Hepatocyte (in vitro differentiated cells): ENCODE results near the gene MED13L. TPM values are rescaled to one million over a fixed set of nuclear protein-coding genes. Genes with fewer than 3 reads are reported as not detected.

Experiments
- DNase-seq: peaks from one replicate; pipeline ENCODE4 v3.0.0-alpha.2; 2016; ENCODE audit warnings: low spot score
- H2AFZ ChIP-seq: fragments of 200-600 bp; sonication (generic); 2 replicates; pipeline ENCODE4 v1.6.0; 2016; ENCODE audit warnings: antibody characterized with exemption, mild to moderate bottlenecking
- H3K27ac ChIP-seq: fragments of 200-600 bp; sonication (generic); 2 replicates; pipeline ENCODE4 v1.5.1; 2016; ENCODE audit warnings: mild to moderate bottlenecking
- H3K27me3 ChIP-seq: fragments of 200-600 bp; sonication (generic); 2 replicates; pipeline ENCODE4 v1.6.1; 2016
- H3K36me3 ChIP-seq: fragments of 200-600 bp; sonication (generic); replicated peaks from 2 replicates; pipeline ENCODE4 v1.5.1; 2016; ENCODE audit warnings: low read depth; ENCODE audit not compliant: insufficient read depth
- H3K4me1 ChIP-seq: fragments of 200-600 bp; sonication (generic); 2 replicates; pipeline ENCODE4 v1.5.1; 2016; ENCODE audit warnings: mild to moderate bottlenecking, moderate library complexity; ENCODE audit not compliant: insufficient read depth
- H3K4me2 ChIP-seq: fragments of 200-600 bp; sonication (generic); 2 replicates; pipeline ENCODE4 v1.6.0; 2016
- H3K4me3 ChIP-seq: fragments of 200-600 bp; sonication (generic); 2 replicates; pipeline ENCODE4 v1.5.1; 2016; ENCODE audit warnings: mild to moderate bottlenecking
- H3K79me2 ChIP-seq: fragments of 200-600 bp; sonication (generic); 2 replicates; pipeline ENCODE4 v1.6.0; 2017; ENCODE audit warnings: mild to moderate bottlenecking
- H3K9me2 ChIP-seq: fragments of 200-600 bp; sonication (generic); replicated peaks from 2 replicates; pipeline ENCODE4 v1.6.0; 2017; ENCODE audit warnings: mild to moderate bottlenecking; ENCODE audit not compliant: insufficient read depth
- H3K9me3 ChIP-seq: fragments of 200-600 bp; sonication (generic); 2 replicates; pipeline ENCODE4 v1.5.1; 2016; ENCODE audit warnings: low read depth, mild to moderate bottlenecking
- H4K20me1 ChIP-seq: fragments of 200-600 bp; sonication (generic); 2 replicates; pipeline ENCODE4 v1.6.0; 2016; ENCODE audit warnings: mild to moderate bottlenecking; ENCODE audit not compliant: insufficient read depth, poor library complexity, severe bottlenecking
- EZH2 ChIP-seq: fragments of 200-600 bp; sonication (generic); IDR thresholded peaks from 2 replicates; pipeline ENCODE4 v1.6.1; 2016; ENCODE audit warnings: antibody characterized with exemption, mild to moderate bottlenecking, borderline replicate concordance
- EZH2phosphoT487 ChIP-seq: fragments of 200-600 bp; sonication (generic); IDR thresholded peaks from one replicate; pipeline ENCODE4 v1.6.1; 2018; ENCODE audit warnings: antibody characterized with exemption, mild to moderate bottlenecking, low read depth, moderate library complexity; ENCODE audit not compliant: unreplicated experiment, severe bottlenecking
- WGBS: methylation state at CpG from one replicate; pipeline ENCODE4 v1.1.6; 2016; ENCODE audit warnings: low lambda C conversion rate; ENCODE audit errors: missing lambda C conversion rate; 5-methylcytosine and 5-hydroxymethylcytosine counted together
- polyA plus RNA-seq: library from polyadenylated mRNA; unstranded; fragments of >200 nt; fragmentation: Nextera tagmentation; extraction: Ambion mirVana; gene quantifications from 2 replicates; pipeline ENCODE4 v1.2.1, GENCODE V29; 2016
- total RNA-seq: library from RNA; depleted of rRNA; stranded (reverse); fragments of >200 nt; gene quantifications from 2 replicates; pipeline ENCODE4 v1.2.3, GENCODE V29; 2014
- TF ChIP-seq, protein P1 (sequence below): fragments of 200-600 bp; sonication (generic); IDR thresholded peaks from 2 replicates; pipeline ENCODE4 v1.5.1; 2016; ENCODE audit warnings: antibody characterized with exemption, mild to moderate bottlenecking; ENCODE audit not compliant: poor library complexity

Gene MED13L
- total and polyA plus RNA-seq, 2 experiments from 2014 or later, result 23.7 to 135 TPM

DNA sequence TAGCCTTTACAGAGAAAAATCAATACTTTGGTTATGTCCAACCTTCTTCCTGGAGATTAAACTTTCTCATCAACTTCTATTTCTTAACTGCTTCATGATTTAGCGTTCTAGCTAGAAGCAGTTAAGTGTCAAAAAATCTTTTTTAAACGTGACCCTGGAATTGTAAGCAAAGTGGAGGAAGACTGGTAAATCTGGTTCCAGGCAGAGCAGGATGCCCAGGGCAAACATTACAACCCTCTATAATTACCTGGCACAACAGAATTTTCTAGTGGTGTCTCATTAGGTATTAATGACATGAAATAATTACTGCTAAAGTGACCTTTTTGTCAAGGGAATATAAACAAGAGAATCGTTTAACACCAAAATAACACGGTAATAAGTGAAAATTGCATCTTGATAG, 320.8 kb downstream of the MED13L start:
- H3K36me3 ChIP-seq, result no peaks in the 10 kb centered on the region
- H3K9me2 ChIP-seq, result no peaks in the 10 kb centered on the region
- H3K4me3 ChIP-seq, result no peak overlapping the region
- no peak overlapping the region for H3K27ac ChIP-seq
- no peaks in the 10 kb centered on the region for H3K27me3 ChIP-seq
- WGBS, result 78% methylated on average over 4 of the region's 4 CpGs
- H3K79me2 ChIP-seq, result no peaks in the 10 kb centered on the region
- H3K9me3 ChIP-seq, result no peaks in the 10 kb centered on the region
- H2AFZ ChIP-seq, result no peak overlapping the region
- TF ChIP-seq EZH2phosphoT487, result no peak
- no peak for TF ChIP-seq EZH2
- TF ChIP-seq, protein P1, sequence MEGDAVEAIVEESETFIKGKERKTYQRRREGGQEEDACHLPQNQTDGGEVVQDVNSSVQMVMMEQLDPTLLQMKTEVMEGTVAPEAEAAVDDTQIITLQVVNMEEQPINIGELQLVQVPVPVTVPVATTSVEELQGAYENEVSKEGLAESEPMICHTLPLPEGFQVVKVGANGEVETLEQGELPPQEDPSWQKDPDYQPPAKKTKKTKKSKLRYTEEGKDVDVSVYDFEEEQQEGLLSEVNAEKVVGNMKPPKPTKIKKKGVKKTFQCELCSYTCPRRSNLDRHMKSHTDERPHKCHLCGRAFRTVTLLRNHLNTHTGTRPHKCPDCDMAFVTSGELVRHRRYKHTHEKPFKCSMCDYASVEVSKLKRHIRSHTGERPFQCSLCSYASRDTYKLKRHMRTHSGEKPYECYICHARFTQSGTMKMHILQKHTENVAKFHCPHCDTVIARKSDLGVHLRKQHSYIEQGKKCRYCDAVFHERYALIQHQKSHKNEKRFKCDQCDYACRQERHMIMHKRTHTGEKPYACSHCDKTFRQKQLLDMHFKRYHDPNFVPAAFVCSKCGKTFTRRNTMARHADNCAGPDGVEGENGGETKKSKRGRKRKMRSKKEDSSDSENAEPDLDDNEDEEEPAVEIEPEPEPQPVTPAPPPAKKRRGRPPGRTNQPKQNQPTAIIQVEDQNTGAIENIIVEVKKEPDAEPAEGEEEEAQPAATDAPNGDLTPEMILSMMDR, result no peak
- no peak overlapping the region for H3K4me2 ChIP-seq
- H4K20me1 ChIP-seq, result no peaks in the 10 kb centered on the region
- H3K4me1 ChIP-seq, result no peaks in the 10 kb centered on the region
- no peak for DNase-seq

DNA sequence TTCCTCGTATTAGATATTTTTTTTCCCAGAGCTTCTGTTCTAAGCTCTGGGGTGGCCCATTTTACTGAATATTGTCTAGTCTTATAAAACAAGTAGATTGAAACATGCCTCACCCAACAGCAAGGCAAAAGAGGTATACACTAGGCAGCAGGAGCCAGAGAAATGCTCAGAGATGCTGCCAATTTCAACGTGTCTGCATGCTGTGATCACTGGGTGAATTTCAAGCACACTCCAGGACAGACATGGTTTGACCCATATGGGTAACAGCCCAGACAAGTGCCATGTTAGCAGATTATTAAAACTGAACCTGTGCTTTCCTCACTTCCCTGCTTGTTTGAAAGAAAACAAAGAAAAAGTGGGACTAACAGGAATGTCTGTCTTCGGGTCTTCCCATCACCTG, 321.3 kb downstream of the MED13L start:
- no peaks in the 10 kb centered on the region for H3K9me2 ChIP-seq
- H3K4me3 ChIP-seq, result no peak overlapping the region
- H3K27ac ChIP-seq, result no peak overlapping the region
- no peaks in the 10 kb centered on the region for H3K4me1 ChIP-seq
- no peaks in the 10 kb centered on the region for H3K79me2 ChIP-seq
- no peak overlapping the region for H3K4me2 ChIP-seq
- 79% methylated on average over 3 of the region's 3 CpGs for WGBS
- no peaks in the 10 kb centered on the region for H4K20me1 ChIP-seq
- DNase-seq, result no peak
- H3K27me3 ChIP-seq, result no peaks in the 10 kb centered on the region
- no peaks in the 10 kb centered on the region for H3K9me3 ChIP-seq
- no peak overlapping the region for H2AFZ ChIP-seq
- TF ChIP-seq EZH2phosphoT487 (no peak), EZH2 (no peak)
- TF ChIP-seq, protein P1, result no peak
- H3K36me3 ChIP-seq, result no peaks in the 10 kb centered on the region

DNA sequence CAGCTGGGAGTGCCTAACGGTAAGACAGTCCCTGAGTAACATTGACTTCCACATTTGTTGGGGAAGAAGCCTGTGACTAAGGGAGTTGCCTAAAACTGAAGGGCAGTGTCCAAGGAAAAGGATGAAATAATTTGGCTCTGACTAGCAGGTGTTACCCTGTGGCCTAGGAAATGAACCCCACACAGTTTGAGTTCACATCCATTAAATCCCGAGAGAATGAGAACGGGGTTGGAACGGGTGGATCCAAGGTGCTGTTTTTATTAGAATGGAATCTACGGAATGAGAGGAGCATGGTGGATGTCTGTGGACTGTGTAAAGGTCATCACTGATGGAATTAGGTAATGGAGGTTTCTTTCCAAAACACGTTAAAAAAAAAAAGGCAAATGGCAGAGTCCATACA, 324.0 kb downstream of the MED13L start:
- DNase-seq, result no peak
- TF ChIP-seq EZH2 (no peak), EZH2phosphoT487 (no peak)
- TF ChIP-seq, protein P1, result no peak
- Histone ChIP-seq H3K9me3 (no peaks in the 10 kb centered on the region), H3K27me3 (no peaks in the 10 kb centered on the region), H3K27ac (no peak overlapping the region), H2AFZ (no peak overlapping the region), H3K36me3 (no peaks in the 10 kb centered on the region), H3K9me2 (no peaks in the 10 kb centered on the region), H3K4me1 (no peaks in the 10 kb centered on the region), H4K20me1 (no peaks in the 10 kb centered on the region), H3K79me2 (no peaks in the 10 kb centered on the region), H3K4me2 (no peak overlapping the region), H3K4me3 (no peak overlapping the region)
- 68% methylated on average over 6 of the region's 6 CpGs for WGBS

DNA sequence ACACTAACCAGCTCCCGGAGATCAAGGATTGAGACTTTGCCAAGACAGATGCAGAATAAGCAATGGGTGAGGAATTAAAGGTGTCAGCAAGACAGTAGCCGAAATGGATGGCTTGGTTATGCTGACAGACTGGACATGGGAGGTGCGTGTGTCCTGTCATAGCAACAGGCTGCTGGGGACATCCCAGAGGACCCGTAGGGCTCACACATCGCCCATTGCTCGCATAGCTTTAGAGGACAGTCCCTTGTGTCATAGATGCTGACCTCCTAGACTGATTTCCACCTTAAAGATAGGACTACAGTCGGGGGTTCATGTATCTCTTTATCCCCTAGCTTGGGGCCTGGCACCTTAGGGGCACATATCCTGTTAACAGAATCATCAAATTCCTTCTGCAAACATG, 324.5 kb downstream of the MED13L start:
- WGBS, result 94% methylated on average over 7 of the region's 7 CpGs
- no peaks in the 10 kb centered on the region for H3K27me3 ChIP-seq
- no peak overlapping the region for H2AFZ ChIP-seq
- H3K9me2 ChIP-seq, result no peaks in the 10 kb centered on the region
- H3K36me3 ChIP-seq, result no peaks in the 10 kb centered on the region
- H3K79me2 ChIP-seq, result no peaks in the 10 kb centered on the region
- no peak for DNase-seq
- H3K4me1 ChIP-seq, result no peaks in the 10 kb centered on the region
- H3K4me2 ChIP-seq, result no peak overlapping the region
- H3K4me3 ChIP-seq, result no peak overlapping the region
- H3K9me3 ChIP-seq, result no peaks in the 10 kb centered on the region
- TF ChIP-seq, protein P1, result no peak
- TF ChIP-seq EZH2 (no peak), EZH2phosphoT487 (no peak)
- no peaks in the 10 kb centered on the region for H4K20me1 ChIP-seq
- no peak overlapping the region for H3K27ac ChIP-seq
